Frontal cortex (tissue), 1 donor: ENCODE measurements around the gene TLR6. TPM values are rescaled to one million over a fixed set of nuclear protein-coding genes. Genes with fewer than 3 reads are reported as not detected.

Source experiments
- small RNA-seq: library from RNA; depleted of rRNA; stranded (forward); fragments of <200 nt; gene quantifications from one replicate; pipeline ENCODE3, GENCODE V24; 2014
- total RNA-seq: library from RNA; depleted of rRNA; stranded (reverse); fragments of >200 nt; gene quantifications from one replicate; pipeline ENCODE4 v1.2.3, GENCODE V29; 2014

The TLR6 gene
- total RNA-seq, 1 donor from 2014 or later = 1.2 TPM

Small RNAs within 50 kb of the gene (small RNA-seq; reads per million reads assigned to genes)
- 0.69 reads per million, percentile 52 among the genes with 10 or more reads in this experiment for gene MIR574

Other genes with a start within 250 kb of the TLR6 start
- gene KLF3, start 192.6 kb downstream of the TLR6 start, total RNA-seq = 12.2 TPM
- gene TLR10, start 73.8 kb downstream of the TLR6 start, total RNA-seq = 1.6 TPM
- gene TLR1, start 52.0 kb downstream of the TLR6 start, total RNA-seq = 2.0 TPM
- gene FAM114A1, start 11.0 kb upstream of the TLR6 start, total RNA-seq = 9.4 TPM
- gene TMEM156, start 175.6 kb upstream of the TLR6 start, total RNA-seq = 0.41 TPM
- gene KLHL5, start 205.4 kb upstream of the TLR6 start, total RNA-seq = 57.1 TPM